ENCODE measurements around the gene DSTN. TPM values are rescaled to one million over a fixed set of nuclear protein-coding genes. Genes with fewer than 3 reads are reported as not detected.
A peak's percentile ranks its signal among the peaks of the same experiment; 100 is the strongest.

Gene DSTN
- total and polyA plus RNA-seq, 9 donors = 162 to 1,033 (median 324) TPM

DNA sequence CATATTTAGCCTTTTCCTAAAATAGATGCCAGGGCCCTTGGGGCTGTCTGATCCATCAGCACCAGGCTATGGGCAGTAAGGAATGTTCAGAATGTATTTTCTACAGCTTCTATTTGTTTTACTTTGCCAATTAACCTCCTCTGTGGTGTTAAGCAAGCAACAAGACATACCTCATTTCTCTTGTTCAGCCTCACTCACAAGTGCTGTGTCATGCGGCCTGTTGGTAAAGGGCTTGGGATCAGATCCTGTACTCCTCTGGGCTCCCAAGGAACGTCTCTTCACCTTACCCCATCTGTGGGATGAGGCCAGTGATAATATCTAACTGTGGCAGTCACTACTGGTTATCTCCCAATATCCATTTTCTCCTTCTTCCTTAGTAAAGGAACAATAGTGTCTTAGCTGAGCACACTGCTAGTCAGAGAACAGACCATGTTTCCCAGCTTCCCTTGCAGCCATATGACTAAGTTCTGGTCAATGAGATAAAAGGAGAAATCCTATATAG is 7.0 kb upstream of the DSTN start:
- DNase-seq = no peak
- H3K4me3 ChIP-seq = no peak overlapping the region
- no peaks in the 10 kb centered on the region for H3K27me3 ChIP-seq
- TF ChIP-seq EP300 (IDR thresholded peaks at IDR 0.05) (no peak), POLR2A (IDR thresholded peaks at IDR 0.05) (no peak)
- TF ChIP-seq, protein P1, sequence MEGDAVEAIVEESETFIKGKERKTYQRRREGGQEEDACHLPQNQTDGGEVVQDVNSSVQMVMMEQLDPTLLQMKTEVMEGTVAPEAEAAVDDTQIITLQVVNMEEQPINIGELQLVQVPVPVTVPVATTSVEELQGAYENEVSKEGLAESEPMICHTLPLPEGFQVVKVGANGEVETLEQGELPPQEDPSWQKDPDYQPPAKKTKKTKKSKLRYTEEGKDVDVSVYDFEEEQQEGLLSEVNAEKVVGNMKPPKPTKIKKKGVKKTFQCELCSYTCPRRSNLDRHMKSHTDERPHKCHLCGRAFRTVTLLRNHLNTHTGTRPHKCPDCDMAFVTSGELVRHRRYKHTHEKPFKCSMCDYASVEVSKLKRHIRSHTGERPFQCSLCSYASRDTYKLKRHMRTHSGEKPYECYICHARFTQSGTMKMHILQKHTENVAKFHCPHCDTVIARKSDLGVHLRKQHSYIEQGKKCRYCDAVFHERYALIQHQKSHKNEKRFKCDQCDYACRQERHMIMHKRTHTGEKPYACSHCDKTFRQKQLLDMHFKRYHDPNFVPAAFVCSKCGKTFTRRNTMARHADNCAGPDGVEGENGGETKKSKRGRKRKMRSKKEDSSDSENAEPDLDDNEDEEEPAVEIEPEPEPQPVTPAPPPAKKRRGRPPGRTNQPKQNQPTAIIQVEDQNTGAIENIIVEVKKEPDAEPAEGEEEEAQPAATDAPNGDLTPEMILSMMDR (IDR thresholded peaks at IDR 0.05) = no peak
- intact Hi-C loops (cut with DNase I) = no loop called here
- no peaks in the 10 kb centered on the region for H3K9me3 ChIP-seq
- H3K27ac ChIP-seq = no peak overlapping the region
- peaks cover 3% of the 10 kb centered on the region for H3K4me1 ChIP-seq (ENCODE audit: insufficient read depth)
- WGBS, 3 donors = 73 to 83% (median 82%) methylated on average over 2 of the region's 2 CpGs
- no peaks in the 10 kb centered on the region for H3K36me3 ChIP-seq

DNA sequence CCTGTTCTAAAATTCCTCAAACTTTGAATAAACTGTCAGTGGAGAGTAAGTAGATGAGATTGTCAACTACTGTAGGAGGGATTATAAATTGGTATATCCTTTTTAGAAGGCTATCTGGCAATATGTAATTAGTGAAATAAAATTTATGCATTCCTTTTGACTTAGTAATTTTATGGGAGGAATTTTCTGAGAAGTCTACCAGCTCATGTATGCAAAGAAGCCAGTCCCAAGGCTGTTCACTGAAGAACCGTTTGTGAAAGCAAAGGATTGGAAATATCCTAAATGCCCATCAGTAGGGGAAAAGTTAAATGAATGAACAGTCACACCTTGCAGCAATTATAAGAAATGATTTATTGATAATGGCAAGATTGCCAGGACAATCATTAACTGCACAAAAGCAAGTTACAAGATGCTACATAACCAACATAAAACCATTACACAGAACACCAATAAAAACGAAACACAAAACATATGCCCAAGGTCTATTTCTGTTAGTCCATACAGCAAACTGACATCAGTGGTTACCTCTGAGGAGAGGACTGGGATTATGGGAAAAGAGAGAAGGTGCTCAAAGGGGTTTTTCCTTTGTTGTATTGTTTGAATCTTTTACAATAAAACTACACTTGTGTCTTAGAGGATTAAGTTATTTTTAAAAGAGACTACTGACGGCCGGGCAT is 4.6 kb upstream of the DSTN start:
- WGBS, 3 donors = 56 to 65% (median 58%) methylated on average over 4 of the region's 4 CpGs
- TF ChIP-seq, protein P1 (IDR thresholded peaks at IDR 0.05) = no peak
- no peak for TF ChIP-seq EP300 (IDR thresholded peaks at IDR 0.05)
- TF ChIP-seq POLR2A (IDR thresholded peaks at IDR 0.05) = no peak
- peaks cover 2% of the 10 kb centered on the region for H3K4me1 ChIP-seq (ENCODE audit: insufficient read depth)

DNA sequence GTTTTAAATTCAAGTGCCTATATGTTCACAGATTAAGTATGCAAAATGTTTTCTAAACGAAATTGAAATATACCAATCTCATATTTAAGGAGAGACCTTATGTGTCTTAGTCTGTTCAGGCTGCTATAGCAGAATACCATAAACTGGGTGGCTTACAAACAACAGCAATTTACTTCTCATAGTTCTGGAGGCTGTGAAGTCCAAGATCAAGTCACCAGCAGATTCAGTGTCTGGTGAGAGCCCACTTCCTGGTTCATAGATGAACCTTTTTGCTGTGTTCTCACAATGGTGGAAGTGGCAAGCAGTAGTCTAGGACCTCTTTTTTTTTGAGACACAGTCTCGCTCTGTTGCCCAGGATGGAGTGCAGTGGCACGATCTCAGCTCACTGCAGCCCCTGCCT is 3.5 kb upstream of the DSTN start:
- 92 to 95% (median 92%) methylated on average over 3 of the region's 3 CpGs for WGBS, 3 donors
- Histone ChIP-seq H3K9me3 (no peaks in the 10 kb centered on the region), H3K27ac (no peak overlapping the region), H3K27me3 (no peaks in the 10 kb centered on the region), H3K4me3 (no peak overlapping the region), H3K4me1 (ENCODE audit: insufficient read depth) (peaks cover 2% of the 10 kb centered on the region), H3K36me3 (no peaks in the 10 kb centered on the region)
- no peak for TF ChIP-seq EP300 (IDR thresholded peaks at IDR 0.05)
- TF ChIP-seq, protein P1 (IDR thresholded peaks at IDR 0.05) = no peak
- no peak for TF ChIP-seq POLR2A (IDR thresholded peaks at IDR 0.05)
- DNase-seq = no peak
- intact Hi-C loops (cut with DNase I) = no loop called here

More for the DNA sequence above, 4.6 kb upstream of the DSTN start:
- Histone ChIP-seq H3K36me3 (no peaks in the 10 kb centered on the region), H3K27me3 (no peaks in the 10 kb centered on the region), H3K4me3 (no peak overlapping the region), H3K9me3 (no peaks in the 10 kb centered on the region), H3K27ac (no peak overlapping the region)
- intact Hi-C loops (cut with DNase I) = no loop called here
- DNase-seq = no peak

DNA sequence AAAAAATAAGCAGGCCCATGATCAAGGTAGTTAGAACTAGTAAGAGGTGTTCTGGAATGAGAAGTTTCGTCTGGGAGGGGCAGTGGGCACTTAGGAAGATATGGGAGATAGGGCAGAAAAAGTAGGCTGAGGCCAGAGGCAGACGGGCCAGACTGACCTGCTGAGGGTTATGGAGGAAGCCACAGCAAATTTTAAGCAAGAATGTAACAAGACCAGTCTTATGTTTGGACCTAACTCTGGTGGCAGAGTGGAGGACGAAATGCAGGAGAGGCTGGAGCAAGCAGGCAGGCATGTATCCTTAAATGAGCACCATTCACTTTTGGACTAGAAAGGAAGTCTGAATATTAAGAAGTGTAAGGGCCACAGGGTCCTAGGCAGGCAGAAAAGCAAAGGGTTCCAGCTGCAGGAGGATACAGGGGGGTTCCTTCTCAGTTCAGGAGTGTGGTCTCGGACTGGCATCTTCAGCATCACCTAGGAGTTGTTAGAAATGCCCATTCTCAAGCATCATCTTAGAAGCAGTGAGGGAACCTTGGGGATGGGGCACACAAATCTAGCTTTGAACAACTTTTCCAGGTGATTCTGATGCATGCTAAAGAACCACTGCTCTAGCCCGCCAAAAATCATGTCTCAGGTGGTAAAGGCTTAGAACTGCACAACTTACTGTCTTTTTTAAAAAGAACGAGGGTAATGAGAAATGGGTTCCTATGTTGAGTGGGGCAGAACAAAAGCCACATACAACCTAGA is 1.7 kb upstream of the DSTN start:
- DNase-seq = no peak
- Histone ChIP-seq H3K4me1 (ENCODE audit: insufficient read depth) (peaks cover 2% of the 10 kb centered on the region), H3K27ac (peak overlapping the region; percentile 94 to 95), H3K9me3 (no peaks in the 10 kb centered on the region), H3K27me3 (no peaks in the 10 kb centered on the region), H3K4me3 (peak overlapping the region; percentile 89), H3K36me3 (no peaks in the 10 kb centered on the region)
- intact Hi-C loops (cut with DNase I) = no loop called here
- WGBS, 3 donors = 62 to 71% (median 65%) methylated on average over 6 of the region's 6 CpGs
- TF ChIP-seq EP300 (IDR thresholded peaks at IDR 0.05) = no peak
- TF ChIP-seq, protein P1 (IDR thresholded peaks at IDR 0.05) = no peak
- no peak for TF ChIP-seq POLR2A (IDR thresholded peaks at IDR 0.05)
